HEK293 (cell line): ENCODE results near the gene MRPS27.
A peak's percentile ranks its signal among the peaks of the same experiment; 100 is the strongest.

ENCODE experiments used
- GLI2 ChIP-seq: fragments of 450-650 bp; formaldehyde crosslinking; IDR thresholded peaks from 2 replicates; pipeline ENCODE4; 2017; ENCODE audit warnings: missing biosample characterization, missing genetic modification characterization, low read depth, borderline replicate concordance
- HOXD13 ChIP-seq: sonication (generic); formaldehyde crosslinking; IDR thresholded peaks from 2 replicates; pipeline ENCODE4 v1.8.0; 2022; ENCODE audit warnings: missing genetic modification reagents, borderline replicate concordance
- KLF10 ChIP-seq: fragments of 450-650 bp; IDR thresholded peaks from 2 replicates; pipeline ENCODE4 v1.5.1; 2018; ENCODE audit warnings: missing biosample characterization, mild to moderate bottlenecking, missing genetic modification characterization
- KLF8 ChIP-seq: fragments of 450-650 bp; formaldehyde crosslinking; IDR thresholded peaks from 2 replicates; pipeline ENCODE4 v1.5.1; 2016; ENCODE audit warnings: missing biosample characterization, missing genetic modification characterization
- PRDM1 ChIP-seq: fragments of 450-650 bp; formaldehyde crosslinking; IDR thresholded peaks from 2 replicates; pipeline ENCODE4; 2016; ENCODE audit warnings: missing biosample characterization, missing genetic modification characterization
- REPIN1 ChIP-seq: fragments of 450-650 bp; formaldehyde crosslinking; IDR thresholded peaks from 2 replicates; pipeline ENCODE4 v1.5.1; 2017; ENCODE audit warnings: missing biosample characterization, missing genetic modification characterization, low read depth
- ZBTB8A ChIP-seq: fragments of 450-650 bp; formaldehyde crosslinking; IDR thresholded peaks from 2 replicates; pipeline ENCODE4 v1.5.1; 2016; ENCODE audit warnings: missing biosample characterization, missing genetic modification characterization
- ZIC2 ChIP-seq: fragments of 450-650 bp; formaldehyde crosslinking; IDR thresholded peaks from 2 replicates; pipeline ENCODE4 v1.5.1; 2016; ENCODE audit warnings: missing biosample characterization, missing genetic modification characterization
- ZNF138 ChIP-seq: fragments of 450-650 bp; formaldehyde crosslinking; IDR thresholded peaks from 2 replicates; pipeline ENCODE4 v1.5.1; 2016; ENCODE audit warnings: missing biosample characterization, missing genetic modification characterization, borderline replicate concordance
- ZNF169 ChIP-seq: fragments of 450-650 bp; formaldehyde crosslinking; IDR thresholded peaks from 2 replicates; pipeline ENCODE4 v1.5.1; 2016; ENCODE audit warnings: missing biosample characterization, missing genetic modification characterization
- ZNF184 ChIP-seq: fragments of 450-650 bp; IDR thresholded peaks from 2 replicates; pipeline ENCODE4 v1.5.1; 2018; ENCODE audit warnings: missing biosample characterization, mild to moderate bottlenecking, missing genetic modification characterization
- ZNF292 ChIP-seq: fragments of 450-650 bp; formaldehyde crosslinking; IDR thresholded peaks from 2 replicates; pipeline ENCODE4 v1.5.1; 2016; ENCODE audit warnings: low read depth, missing biosample characterization, missing genetic modification characterization, borderline replicate concordance
- ZNF302 ChIP-seq: fragments of 450-650 bp; formaldehyde crosslinking; IDR thresholded peaks from 2 replicates; pipeline ENCODE4 v1.5.1; 2016; ENCODE audit warnings: missing biosample characterization, missing genetic modification characterization, low read depth
- ZNF423 ChIP-seq: fragments of 450-650 bp; formaldehyde crosslinking; IDR thresholded peaks from 2 replicates; pipeline ENCODE4 v1.5.1; 2016; ENCODE audit warnings: missing biosample characterization, missing genetic modification characterization
- ZNF514 ChIP-seq: fragments of 450-650 bp; formaldehyde crosslinking; IDR thresholded peaks from 2 replicates; pipeline ENCODE4 v1.5.1; 2016; ENCODE audit warnings: missing biosample characterization, missing genetic modification characterization
- ZNF530 ChIP-seq: fragments of 450-650 bp; formaldehyde crosslinking; IDR thresholded peaks from 2 replicates; pipeline ENCODE4 v1.5.1; 2016; ENCODE audit warnings: low read depth, missing biosample characterization, missing genetic modification characterization
- ZNF544 ChIP-seq: fragments of 450-650 bp; formaldehyde crosslinking; IDR thresholded peaks from 2 replicates; pipeline ENCODE4 v1.5.0; 2017; ENCODE audit warnings: missing biosample characterization, missing genetic modification characterization
- ZNF629 ChIP-seq: fragments of 450-650 bp; formaldehyde crosslinking; IDR thresholded peaks from 2 replicates; pipeline ENCODE4 v1.5.1; 2017; ENCODE audit warnings: missing biosample characterization, missing genetic modification characterization
- ZNF660 ChIP-seq: fragments of 450-650 bp; IDR thresholded peaks from 2 replicates; pipeline ENCODE4 v1.5.1; 2018; ENCODE audit warnings: missing biosample characterization, mild to moderate bottlenecking, missing genetic modification characterization
- ZNF791 ChIP-seq: fragments of 450-650 bp; formaldehyde crosslinking; IDR thresholded peaks from 2 replicates; pipeline ENCODE4 v1.5.1; 2016; ENCODE audit warnings: missing biosample characterization, missing genetic modification characterization
- ZXDB ChIP-seq: fragments of 450-650 bp; formaldehyde crosslinking; IDR thresholded peaks from 2 replicates; pipeline ENCODE4 v1.5.1; 2016; ENCODE audit warnings: missing biosample characterization, missing genetic modification characterization
- TF ChIP-seq, protein P1 (sequence below): fragments of 450-650 bp; formaldehyde crosslinking; IDR thresholded peaks from 2 replicates; pipeline ENCODE4 v1.5.1; 2016; ENCODE audit warnings: missing biosample characterization, missing genetic modification characterization, borderline replicate concordance
- TF ChIP-seq, protein P2 (sequence below): fragments of 450-650 bp; formaldehyde crosslinking; IDR thresholded peaks from 2 replicates; pipeline ENCODE4 v1.5.1; 2016; ENCODE audit warnings: missing biosample characterization, missing genetic modification characterization, low read depth
- TF ChIP-seq, protein P3 (sequence below): fragments of 450-650 bp; formaldehyde crosslinking; conservative IDR thresholded peaks from 2 replicates; pipeline ENCODE4 v1.5.1; 2016; ENCODE audit warnings: low read depth, missing biosample characterization, missing genetic modification characterization
- TF ChIP-seq, protein P4 (sequence below): fragments of 450-650 bp; formaldehyde crosslinking; IDR thresholded peaks from 2 replicates; pipeline ENCODE4 v1.5.1; 2016; ENCODE audit warnings: missing biosample characterization, missing genetic modification characterization
- TF ChIP-seq, protein P5 (sequence below): fragments of 450-650 bp; formaldehyde crosslinking; IDR thresholded peaks from 2 replicates; pipeline ENCODE4 v1.5.1; 2016; ENCODE audit warnings: missing biosample characterization, missing genetic modification characterization

Gene MRPS27

DNA sequence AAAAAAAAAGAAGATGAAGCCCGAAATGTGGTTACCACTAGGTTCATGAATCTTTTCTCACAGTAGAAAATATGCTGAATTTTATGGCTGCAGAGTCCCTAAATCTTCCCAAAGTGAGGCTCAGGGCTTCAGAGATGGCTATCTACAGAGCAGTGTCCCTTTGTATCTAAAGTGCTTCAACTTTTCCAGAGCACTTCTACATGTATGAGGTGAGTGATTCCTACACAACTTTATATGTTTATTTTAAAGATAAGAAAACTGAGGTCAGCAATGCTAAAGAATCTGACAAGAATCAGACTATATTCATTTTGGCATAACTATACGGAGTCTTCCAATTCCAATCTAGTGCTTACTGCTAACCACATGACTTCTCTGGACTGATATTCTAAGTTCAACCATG is 53.2 kb downstream of the MRPS27 start (continued):
- TF ChIP-seq, protein P1, sequence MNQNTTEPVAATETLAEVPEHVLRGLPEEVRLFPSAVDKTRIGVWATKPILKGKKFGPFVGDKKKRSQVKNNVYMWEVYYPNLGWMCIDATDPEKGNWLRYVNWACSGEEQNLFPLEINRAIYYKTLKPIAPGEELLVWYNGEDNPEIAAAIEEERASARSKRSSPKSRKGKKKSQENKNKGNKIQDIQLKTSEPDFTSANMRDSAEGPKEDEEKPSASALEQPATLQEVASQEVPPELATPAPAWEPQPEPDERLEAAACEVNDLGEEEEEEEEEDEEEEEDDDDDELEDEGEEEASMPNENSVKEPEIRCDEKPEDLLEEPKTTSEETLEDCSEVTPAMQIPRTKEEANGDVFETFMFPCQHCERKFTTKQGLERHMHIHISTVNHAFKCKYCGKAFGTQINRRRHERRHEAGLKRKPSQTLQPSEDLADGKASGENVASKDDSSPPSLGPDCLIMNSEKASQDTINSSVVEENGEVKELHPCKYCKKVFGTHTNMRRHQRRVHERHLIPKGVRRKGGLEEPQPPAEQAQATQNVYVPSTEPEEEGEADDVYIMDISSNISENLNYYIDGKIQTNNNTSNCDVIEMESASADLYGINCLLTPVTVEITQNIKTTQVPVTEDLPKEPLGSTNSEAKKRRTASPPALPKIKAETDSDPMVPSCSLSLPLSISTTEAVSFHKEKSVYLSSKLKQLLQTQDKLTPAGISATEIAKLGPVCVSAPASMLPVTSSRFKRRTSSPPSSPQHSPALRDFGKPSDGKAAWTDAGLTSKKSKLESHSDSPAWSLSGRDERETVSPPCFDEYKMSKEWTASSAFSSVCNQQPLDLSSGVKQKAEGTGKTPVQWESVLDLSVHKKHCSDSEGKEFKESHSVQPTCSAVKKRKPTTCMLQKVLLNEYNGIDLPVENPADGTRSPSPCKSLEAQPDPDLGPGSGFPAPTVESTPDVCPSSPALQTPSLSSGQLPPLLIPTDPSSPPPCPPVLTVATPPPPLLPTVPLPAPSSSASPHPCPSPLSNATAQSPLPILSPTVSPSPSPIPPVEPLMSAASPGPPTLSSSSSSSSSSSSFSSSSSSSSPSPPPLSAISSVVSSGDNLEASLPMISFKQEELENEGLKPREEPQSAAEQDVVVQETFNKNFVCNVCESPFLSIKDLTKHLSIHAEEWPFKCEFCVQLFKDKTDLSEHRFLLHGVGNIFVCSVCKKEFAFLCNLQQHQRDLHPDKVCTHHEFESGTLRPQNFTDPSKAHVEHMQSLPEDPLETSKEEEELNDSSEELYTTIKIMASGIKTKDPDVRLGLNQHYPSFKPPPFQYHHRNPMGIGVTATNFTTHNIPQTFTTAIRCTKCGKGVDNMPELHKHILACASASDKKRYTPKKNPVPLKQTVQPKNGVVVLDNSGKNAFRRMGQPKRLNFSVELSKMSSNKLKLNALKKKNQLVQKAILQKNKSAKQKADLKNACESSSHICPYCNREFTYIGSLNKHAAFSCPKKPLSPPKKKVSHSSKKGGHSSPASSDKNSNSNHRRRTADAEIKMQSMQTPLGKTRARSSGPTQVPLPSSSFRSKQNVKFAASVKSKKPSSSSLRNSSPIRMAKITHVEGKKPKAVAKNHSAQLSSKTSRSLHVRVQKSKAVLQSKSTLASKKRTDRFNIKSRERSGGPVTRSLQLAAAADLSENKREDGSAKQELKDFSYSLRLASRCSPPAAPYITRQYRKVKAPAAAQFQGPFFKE (tag by site-specific recombination) = no peak
- TF ChIP-seq ZNF544 (tag by site-specific recombination) (no peak), ZNF791 (no peak), ZNF302 (tag by site-specific recombination) (no peak), GLI2 (tag by site-specific recombination) (no peak), HOXD13 (no peak), KLF8 (tag by site-specific recombination) (0 out of 2 replicates have a peak, but pooled peaks have one; percentile 15), ZNF660 (tag by site-specific recombination) (no peak), REPIN1 (tag by site-specific recombination) (no peak), KLF10 (tag by site-specific recombination) (0 out of 2 replicates have a peak, but pooled peaks have one; percentile 15), PRDM1 (tag by site-specific recombination) (no peak), ZBTB8A (tag by site-specific recombination) (no peak), ZNF423 (tag by site-specific recombination) (no peak), ZNF292 (tag by site-specific recombination) (no peak), ZIC2 (tag by site-specific recombination) (no peak), ZNF138 (tag by site-specific recombination) (no peak), ZNF629 (0 out of 2 replicates have a peak, but pooled peaks have one; percentile 21), ZNF530 (no peak), ZNF184 (tag by site-specific recombination) (no peak), ZNF169 (tag by site-specific recombination) (no peak), ZNF514 (tag by site-specific recombination) (no peak), ZXDB (peak; percentile 42)
- TF ChIP-seq, protein P2, sequence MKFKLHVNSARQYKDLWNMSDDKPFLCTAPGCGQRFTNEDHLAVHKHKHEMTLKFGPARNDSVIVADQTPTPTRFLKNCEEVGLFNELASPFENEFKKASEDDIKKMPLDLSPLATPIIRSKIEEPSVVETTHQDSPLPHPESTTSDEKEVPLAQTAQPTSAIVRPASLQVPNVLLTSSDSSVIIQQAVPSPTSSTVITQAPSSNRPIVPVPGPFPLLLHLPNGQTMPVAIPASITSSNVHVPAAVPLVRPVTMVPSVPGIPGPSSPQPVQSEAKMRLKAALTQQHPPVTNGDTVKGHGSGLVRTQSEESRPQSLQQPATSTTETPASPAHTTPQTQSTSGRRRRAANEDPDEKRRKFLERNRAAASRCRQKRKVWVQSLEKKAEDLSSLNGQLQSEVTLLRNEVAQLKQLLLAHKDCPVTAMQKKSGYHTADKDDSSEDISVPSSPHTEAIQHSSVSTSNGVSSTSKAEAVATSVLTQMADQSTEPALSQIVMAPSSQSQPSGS = no peak
- TF ChIP-seq, protein P3, sequence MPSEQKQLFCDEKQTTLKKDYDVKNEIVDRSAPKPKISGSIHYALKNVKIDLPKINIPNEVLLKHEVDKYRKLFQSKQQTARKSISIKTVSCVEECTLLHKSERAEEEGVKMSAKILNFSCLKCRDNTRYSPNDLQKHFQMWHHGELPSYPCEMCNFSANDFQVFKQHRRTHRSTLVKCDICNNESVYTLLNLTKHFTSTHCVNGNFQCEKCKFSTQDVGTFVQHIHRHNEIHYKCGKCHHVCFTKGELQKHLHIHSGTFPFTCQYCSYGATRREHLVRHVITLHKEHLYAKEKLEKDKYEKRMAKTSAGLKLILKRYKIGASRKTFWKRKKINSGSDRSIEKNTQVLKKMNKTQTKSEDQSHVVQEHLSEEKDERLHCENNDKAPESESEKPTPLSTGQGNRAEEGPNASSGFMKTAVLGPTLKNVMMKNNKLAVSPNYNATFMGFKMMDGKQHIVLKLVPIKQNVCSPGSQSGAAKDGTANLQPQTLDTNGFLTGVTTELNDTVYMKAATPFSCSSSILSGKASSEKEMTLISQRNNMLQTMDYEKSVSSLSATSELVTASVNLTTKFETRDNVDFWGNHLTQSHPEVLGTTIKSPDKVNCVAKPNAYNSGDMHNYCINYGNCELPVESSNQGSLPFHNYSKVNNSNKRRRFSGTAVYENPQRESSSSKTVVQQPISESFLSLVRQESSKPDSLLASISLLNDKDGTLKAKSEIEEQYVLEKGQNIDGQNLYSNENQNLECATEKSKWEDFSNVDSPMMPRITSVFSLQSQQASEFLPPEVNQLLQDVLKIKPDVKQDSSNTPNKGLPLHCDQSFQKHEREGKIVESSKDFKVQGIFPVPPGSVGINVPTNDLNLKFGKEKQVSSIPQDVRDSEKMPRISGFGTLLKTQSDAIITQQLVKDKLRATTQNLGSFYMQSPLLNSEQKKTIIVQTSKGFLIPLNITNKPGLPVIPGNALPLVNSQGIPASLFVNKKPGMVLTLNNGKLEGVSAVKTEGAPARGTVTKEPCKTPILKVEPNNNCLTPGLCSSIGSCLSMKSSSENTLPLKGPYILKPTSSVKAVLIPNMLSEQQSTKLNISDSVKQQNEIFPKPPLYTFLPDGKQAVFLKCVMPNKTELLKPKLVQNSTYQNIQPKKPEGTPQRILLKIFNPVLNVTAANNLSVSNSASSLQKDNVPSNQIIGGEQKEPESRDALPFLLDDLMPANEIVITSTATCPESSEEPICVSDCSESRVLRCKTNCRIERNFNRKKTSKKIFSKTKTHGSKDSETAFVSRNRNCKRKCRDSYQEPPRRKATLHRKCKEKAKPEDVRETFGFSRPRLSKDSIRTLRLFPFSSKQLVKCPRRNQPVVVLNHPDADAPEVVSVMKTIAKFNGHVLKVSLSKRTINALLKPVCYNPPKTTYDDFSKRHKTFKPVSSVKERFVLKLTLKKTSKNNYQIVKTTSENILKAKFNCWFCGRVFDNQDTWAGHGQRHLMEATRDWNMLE (tag by site-specific recombination) = no peak
- TF ChIP-seq, protein P4, sequence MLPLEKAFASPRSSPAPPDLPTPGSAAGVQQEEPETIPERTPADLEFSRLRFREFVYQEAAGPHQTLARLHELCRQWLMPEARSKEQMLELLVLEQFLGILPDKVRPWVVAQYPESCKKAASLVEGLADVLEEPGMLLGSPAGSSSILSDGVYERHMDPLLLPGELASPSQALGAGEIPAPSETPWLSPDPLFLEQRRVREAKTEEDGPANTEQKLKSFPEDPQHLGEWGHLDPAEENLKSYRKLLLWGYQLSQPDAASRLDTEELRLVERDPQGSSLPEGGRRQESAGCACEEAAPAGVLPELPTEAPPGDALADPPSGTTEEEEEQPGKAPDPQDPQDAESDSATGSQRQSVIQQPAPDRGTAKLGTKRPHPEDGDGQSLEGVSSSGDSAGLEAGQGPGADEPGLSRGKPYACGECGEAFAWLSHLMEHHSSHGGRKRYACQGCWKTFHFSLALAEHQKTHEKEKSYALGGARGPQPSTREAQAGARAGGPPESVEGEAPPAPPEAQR (tag by site-specific recombination) = no peak
- TF ChIP-seq, protein P5, sequence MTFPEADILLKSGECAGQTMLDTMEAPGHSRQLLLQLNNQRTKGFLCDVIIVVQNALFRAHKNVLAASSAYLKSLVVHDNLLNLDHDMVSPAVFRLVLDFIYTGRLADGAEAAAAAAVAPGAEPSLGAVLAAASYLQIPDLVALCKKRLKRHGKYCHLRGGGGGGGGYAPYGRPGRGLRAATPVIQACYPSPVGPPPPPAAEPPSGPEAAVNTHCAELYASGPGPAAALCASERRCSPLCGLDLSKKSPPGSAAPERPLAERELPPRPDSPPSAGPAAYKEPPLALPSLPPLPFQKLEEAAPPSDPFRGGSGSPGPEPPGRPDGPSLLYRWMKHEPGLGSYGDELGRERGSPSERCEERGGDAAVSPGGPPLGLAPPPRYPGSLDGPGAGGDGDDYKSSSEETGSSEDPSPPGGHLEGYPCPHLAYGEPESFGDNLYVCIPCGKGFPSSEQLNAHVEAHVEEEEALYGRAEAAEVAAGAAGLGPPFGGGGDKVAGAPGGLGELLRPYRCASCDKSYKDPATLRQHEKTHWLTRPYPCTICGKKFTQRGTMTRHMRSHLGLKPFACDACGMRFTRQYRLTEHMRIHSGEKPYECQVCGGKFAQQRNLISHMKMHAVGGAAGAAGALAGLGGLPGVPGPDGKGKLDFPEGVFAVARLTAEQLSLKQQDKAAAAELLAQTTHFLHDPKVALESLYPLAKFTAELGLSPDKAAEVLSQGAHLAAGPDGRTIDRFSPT (tag by site-specific recombination) = no peak
